Adipose tissue (tissue), 3 donors: ENCODE results near the gene KAT5. TPM values are rescaled to one million over a fixed set of nuclear protein-coding genes. Genes with fewer than 3 reads are reported as not detected.
"Not testable (repeated sequence)": the region's sequence is repeated elsewhere in the genome, so short reads cannot be mapped to it uniquely, and the experiment has no call there.

Experiments
- H3K27ac ChIP-seq: one replicate; pipeline ENCODE4 v1.5.1; 2013; ENCODE audit warnings: low read depth, low read length
- WGBS, 3 donors: extraction: QIAGEN DNeasy Blood & Tissue Kit; methylation state at CpG; one replicate each; pipeline ENCODE4 v1.1.7; 2013; 5-methylcytosine and 5-hydroxymethylcytosine counted together
- polyA plus RNA-seq, 3 donors: library from polyadenylated mRNA; stranded (reverse); fragments of 200-250 nt; gene quantifications; one replicate each; pipeline ENCODE4 v1.2.3, GENCODE V29; 2013
- donor health status: healthy with polysubstance abuse.
- donor health status: Bipolar disorder and iron deficiency.
- donor health status: healthy.

Gene KAT5
- polyA plus RNA-seq, 3 donors = 41.6 to 55.1 (median 50.6) TPM

- H3K27ac ChIP-seq = not testable (repeated sequence)
- WGBS, 3 donors = 9 to 11% (median 10%) methylated on average over 14 of the region's 14 CpGs
Measured at GRCh38 chr11:65706303-65706763, 5.7 kb upstream of the KAT5 start.

DNA sequence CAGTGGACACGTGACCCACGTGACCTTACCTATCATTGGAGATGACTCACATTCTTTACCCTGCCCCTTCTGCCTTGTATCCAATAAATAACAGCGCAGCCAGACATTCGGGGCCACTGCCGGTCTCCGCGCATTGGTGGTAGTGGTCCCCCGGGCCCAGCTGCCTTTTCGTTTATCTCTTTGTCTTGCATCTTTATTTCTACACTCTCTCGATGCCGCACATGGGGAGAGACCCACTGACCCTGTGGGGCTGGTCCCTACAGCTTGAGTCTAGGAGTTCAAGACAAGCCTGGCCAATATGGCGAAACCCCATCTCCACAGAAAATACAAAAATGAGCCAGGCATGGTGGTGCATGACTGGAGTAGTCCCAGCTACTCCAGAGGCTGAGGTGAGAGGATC is 5.0 kb upstream of the KAT5 start:
- 88 to 97% (median 89%) methylated on average over 10 of the region's 12 CpGs for WGBS, 3 donors
- H3K27ac ChIP-seq = not testable (repeated sequence)

GRCh38 chr11:65708451-65708850 is 3.6 kb upstream of the KAT5 start:
- H3K27ac ChIP-seq = no peak overlapping the region
- 85 to 88% (median 86%) methylated on average over 5 of the region's 5 CpGs for WGBS, 3 donors

- 54 to 69% (median 67%) methylated on average over 8 of the region's 8 CpGs for WGBS, 3 donors
- H3K27ac ChIP-seq = no peak overlapping the region
Measured at GRCh38 chr11:65709661-65710060, 2.4 kb upstream of the KAT5 start.

DNA sequence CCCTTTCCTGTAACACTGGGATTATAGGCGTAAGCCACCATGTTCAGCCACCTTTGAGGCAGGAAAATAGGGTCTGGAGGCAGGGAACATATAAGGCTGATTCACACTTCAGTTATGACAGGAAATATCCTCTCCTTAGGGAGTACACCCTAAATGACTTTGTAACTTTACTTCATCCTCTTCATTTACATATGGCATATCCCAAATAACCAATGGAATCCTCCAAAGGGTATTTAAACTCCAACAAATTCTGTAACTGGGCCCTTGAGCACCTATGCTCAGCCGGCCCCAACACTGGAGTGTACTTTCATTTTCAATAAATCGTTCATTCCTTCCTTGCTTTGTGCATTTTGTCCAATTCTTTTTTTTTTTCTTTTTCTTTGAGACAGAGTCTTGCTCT is 1.6 kb upstream of the KAT5 start:
- WGBS, 3 donors = 62 to 80% (median 74%) methylated on average over 3 of the region's 3 CpGs
- H3K27ac ChIP-seq = no peak overlapping the region

DNA sequence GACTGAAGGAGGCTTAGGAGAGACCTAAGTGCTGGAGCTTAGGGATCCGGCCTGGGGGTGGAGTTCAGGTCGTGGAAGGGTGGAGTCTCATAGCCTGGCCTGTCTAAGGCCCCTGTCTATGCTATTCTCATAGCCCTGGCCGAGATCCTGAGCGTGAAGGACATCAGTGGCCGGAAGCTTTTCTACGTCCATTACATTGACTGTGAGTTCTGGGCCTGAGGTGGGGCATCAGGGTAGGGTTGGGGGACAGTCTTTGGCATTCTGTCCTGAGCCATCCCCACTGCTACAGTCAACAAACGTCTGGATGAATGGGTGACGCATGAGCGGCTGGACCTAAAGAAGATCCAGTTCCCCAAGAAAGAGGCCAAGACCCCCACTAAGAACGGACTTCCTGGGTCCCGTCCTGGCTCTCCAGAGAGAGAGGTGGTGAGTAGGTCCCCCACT is 603 bp downstream of the KAT5 start:
- 30 to 33% (median 33%) methylated on average over 11 of the region's 11 CpGs for WGBS, 3 donors
- H3K27ac ChIP-seq = no peak overlapping the region

- H3K27ac ChIP-seq = no peak overlapping the region
- 90 to 95% (median 92%) methylated on average over 24 of the region's 24 CpGs for WGBS, 3 donors
Measured at GRCh38 chr11:65713212-65713969, 1.3 kb downstream of the KAT5 start.

GRCh38 chr11:65714433-65714832 is 2.4 kb downstream of the KAT5 start:
- WGBS, 3 donors = 93 to 94% (median 93%) methylated on average over 16 of the region's 16 CpGs
- H3K27ac ChIP-seq = no peak overlapping the region

DNA sequence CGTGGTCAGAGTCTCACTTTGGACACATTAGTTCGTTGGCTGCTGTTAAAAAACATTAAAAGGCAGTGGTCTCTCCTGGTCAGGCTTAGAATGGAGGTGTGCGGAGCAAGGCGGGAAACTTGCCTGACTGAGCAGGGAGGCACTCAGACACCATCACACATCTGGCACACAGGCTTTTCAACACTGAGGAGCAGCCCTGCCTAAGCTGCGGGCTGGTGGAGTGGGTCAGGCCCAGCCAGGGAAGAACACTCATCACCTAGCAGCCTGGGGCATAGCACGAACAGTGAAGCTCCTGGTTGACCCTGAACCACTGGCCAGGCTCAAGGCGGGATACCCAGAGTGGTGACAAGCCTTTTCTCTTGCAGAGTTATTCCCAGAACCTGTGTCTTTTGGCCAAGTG is 4.2 kb downstream of the KAT5 start:
- WGBS, 3 donors = 83 to 93% (median 86%) methylated on average over 7 of the region's 7 CpGs
- no peak overlapping the region for H3K27ac ChIP-seq

- H3K27ac ChIP-seq = no peak overlapping the region
- 84 to 89% (median 86%) methylated on average over 14 of the region's 14 CpGs for WGBS, 3 donors
Measured at GRCh38 chr11:65716774-65717405, 4.8 kb downstream of the KAT5 start.

DNA sequence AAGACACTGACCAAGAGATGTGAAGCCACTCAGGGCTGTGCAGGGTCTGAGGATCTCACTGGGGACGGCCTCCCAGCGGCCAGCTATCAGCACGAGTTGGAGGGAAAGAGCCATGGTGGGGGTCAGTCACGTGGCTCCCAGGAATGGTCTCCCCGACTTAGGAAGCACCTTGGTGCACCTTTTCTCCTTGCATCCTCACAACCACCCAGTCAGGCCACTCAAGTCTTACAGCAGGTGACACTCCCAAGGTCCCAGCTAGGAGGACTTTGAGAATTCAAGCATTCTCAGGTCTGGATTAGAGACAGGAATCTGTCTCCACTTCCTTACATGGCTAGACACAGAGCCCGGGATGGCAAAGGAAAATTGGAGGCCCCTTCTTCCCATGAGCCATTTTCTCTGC is 5.9 kb downstream of the KAT5 start:
- no peak overlapping the region for H3K27ac ChIP-seq
- 61 to 79% (median 76%) methylated on average over 6 of the region's 6 CpGs for WGBS, 3 donors

- WGBS, 3 donors = 92 to 97% (median 94%) methylated on average over 4 of the region's 4 CpGs
- no peak overlapping the region for H3K27ac ChIP-seq
Measured at GRCh38 chr11:65718531-65718930, 6.5 kb downstream of the KAT5 start.

DNA sequence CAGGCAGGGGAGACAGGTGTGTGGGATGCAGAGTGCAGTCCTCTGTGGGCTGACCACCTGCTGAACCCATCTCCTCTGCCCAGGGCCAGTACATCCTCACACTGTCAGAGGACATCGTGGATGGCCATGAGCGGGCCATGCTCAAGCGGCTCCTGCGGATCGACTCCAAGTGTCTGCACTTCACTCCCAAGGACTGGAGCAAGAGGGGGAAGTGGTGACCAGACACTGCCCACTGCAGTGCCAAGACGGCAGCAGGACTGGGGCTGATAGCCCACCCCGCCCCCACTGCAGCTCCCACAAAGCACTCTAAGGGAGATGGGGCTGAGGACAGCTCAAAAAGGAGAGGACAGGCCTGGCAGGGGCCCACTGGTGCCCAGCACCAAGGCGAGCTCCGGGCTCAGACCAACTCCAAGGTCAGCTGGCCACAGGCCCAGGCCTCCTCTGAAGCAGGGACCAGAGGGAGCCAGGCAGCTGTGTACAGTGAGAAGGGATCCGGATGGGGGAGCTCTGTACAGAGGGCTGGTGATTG is 7.0 kb downstream of the KAT5 start:
- WGBS, 3 donors = 49 to 74% (median 74%) methylated on average over 10 of the region's 10 CpGs

GRCh38 chr11:65719871-65720210 is 7.8 kb downstream of the KAT5 start:
- WGBS, 3 donors = 3 to 5% (median 3%) methylated on average over 17 of the region's 17 CpGs
- H3K27ac ChIP-seq = no peak overlapping the region

More for the DNA sequence above, 7.0 kb downstream of the KAT5 start:
- H3K27ac ChIP-seq = no peak overlapping the region

- 0 to 1% (median 0%) methylated on average over 72 to 76 of the region's 76 CpGs for WGBS, 3 donors
- H3K27ac ChIP-seq = no peak within 1 kb of the TSS
Measured at GRCh38 chr11:65720211-65720934, 8.3 kb downstream of the KAT5 start, which contains the start of gene RNASEH2C. TSS of gene RNASEH2C (minus strand) at chr11:65720798. CDS start at chr11:65720758, 40 bp downstream.

GRCh38 chr11:65722261-65722660 is 10.2 kb downstream of the KAT5 start:
- 83 to 88% (median 85%) methylated on average over 1 of the region's 1 CpG for WGBS, 3 donors

GRCh38 chr11:65726660-65727059 is 14.6 kb downstream of the KAT5 start:
- WGBS, 3 donors = 72 to 76% (median 75%) methylated on average over 6 of the region's 6 CpGs

More at GRCh38 chr11:65722261-65722660, 10.2 kb downstream of the KAT5 start:
- no peak overlapping the region for H3K27ac ChIP-seq

GRCh38 chr11:65727865-65728264 is 15.8 kb downstream of the KAT5 start:
- no peak overlapping the region for H3K27ac ChIP-seq
- WGBS, 3 donors = 86 to 96% (median 90%) methylated on average over 12 to 15 of the region's 15 CpGs

More at GRCh38 chr11:65726660-65727059, 14.6 kb downstream of the KAT5 start:
- H3K27ac ChIP-seq = no peak overlapping the region

DNA sequence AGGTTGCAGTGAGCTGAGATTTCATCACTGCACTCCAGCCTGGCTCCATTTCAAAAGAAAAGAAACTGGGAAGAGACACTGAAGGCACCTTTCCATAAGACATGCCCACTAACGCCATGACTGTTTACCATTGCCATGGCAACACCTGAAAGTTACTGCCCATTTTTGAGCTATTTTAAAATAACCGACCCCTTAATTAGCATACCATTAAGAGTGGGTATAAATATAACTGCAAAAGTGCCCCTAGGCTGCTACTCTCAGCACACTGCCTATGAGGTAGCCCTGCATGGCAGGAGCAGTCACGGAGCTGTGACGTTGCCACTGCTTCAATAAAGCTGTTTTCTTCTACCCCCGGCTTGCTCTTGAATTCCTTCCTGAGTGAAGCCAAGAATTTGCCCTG is 18.4 kb downstream of the KAT5 start:
- WGBS, 3 donors = 59 to 72% (median 62%) methylated on average over 5 of the region's 5 CpGs

More for the DNA sequence above, 18.4 kb downstream of the KAT5 start:
- no peak overlapping the region for H3K27ac ChIP-seq
